Transverse colon (tissue), 4 donors: ENCODE data around the gene RPL26. TPM values are rescaled to one million over a fixed set of nuclear protein-coding genes. Genes with fewer than 3 reads are reported as not detected.

Source experiments
- DNase-seq: peaks from one replicate; pipeline ENCODE4 v3.0.0-alpha.2; 2019
- H3K27ac ChIP-seq, 4 donors: fragments of 200-600 bp; sonication (generic); 2 replicates each; pipeline ENCODE4 v1.5.1; 2016 to 2018; ENCODE audit warnings: inconsistent platforms in 4 of 4
- H3K27me3 ChIP-seq: fragments of 200-600 bp; sonication (generic); 2 replicates; pipeline ENCODE4 v1.5.1; 2017; ENCODE audit warnings: inconsistent platforms
- H3K36me3 ChIP-seq, 4 donors: fragments of 200-600 bp; sonication (generic); 2 replicates each; pipeline ENCODE4 v1.5.1; 2017 to 2019; ENCODE audit warnings: inconsistent platforms in 4 of 4
- H3K4me1 ChIP-seq, 4 donors: fragments of 200-600 bp; sonication (generic); 2 replicates each; pipeline ENCODE4 v1.5.1; 2017 to 2020; ENCODE audit warnings: inconsistent platforms in 4 of 4
- H3K4me3 ChIP-seq, 4 donors: fragments of 200-600 bp; sonication (generic); 1 replicate in 1 of 4; 2 replicates in 3 of 4; pipeline versions ENCODE4 v1.5.1 to v1.6.1; 2017 to 2019; ENCODE audit warnings: inconsistent platforms in 4 of 4
- H3K9me3 ChIP-seq, 2 donors: fragments of 200-600 bp; sonication (generic); 2 replicates each; pipeline ENCODE4 v1.5.1; 2017 to 2019; ENCODE audit warnings: inconsistent platforms in 2 of 2
- EP300 ChIP-seq: sonication (generic); formaldehyde crosslinking; IDR thresholded peaks from one replicate; pipeline ENCODE4 v1.6.1; 2017; ENCODE audit warnings: antibody characterized with exemption, low read depth
- POLR2A ChIP-seq: fragments of 450-650 bp; IDR thresholded peaks from one replicate; pipeline ENCODE4 v1.6.1; 2016; ENCODE audit warnings: antibody characterized with exemption, mild to moderate bottlenecking, moderate library complexity
- POLR2AphosphoS5 ChIP-seq, 3 donors: sonication (generic); formaldehyde crosslinking; IDR thresholded peaks; one replicate each; pipeline ENCODE4 v1.6.1; 2016; ENCODE audit warnings: antibody characterized with exemption in 3 of 3
- WGBS, 2 donors: methylation state at CpG; one replicate each; pipeline ENCODE4 v1.1.5; 2018; ENCODE audit warnings: low coverage in 1 of 2; 5-methylcytosine and 5-hydroxymethylcytosine counted together
- in situ Hi-C, 4 donors: fragments of 200-750 bp; cut with MboI; loops; one replicate each; pipeline versions ENCODE4 v1.15.0 to v1.15.1; 2017; ENCODE audit warnings: low sequenced_read_pairs in 3 of 4, low pct_ligation_motif_present in 1 of 4, low pct_unique_long_range_greater_than_20kb in 1 of 4
- intact Hi-C: fragments of 100-400 bp; cut with DNase I; formaldehyde crosslinking; loops from one replicate; pipeline ENCODE4 v1.15.1; 2023; ENCODE audit warnings: low total_unique reads
- total RNA-seq, 4 donors: library from RNA; depleted of rRNA; stranded (reverse); fragments of >200 nt; gene quantifications; one replicate each; pipeline ENCODE4 v1.1.0, GENCODE V29; 2016
- TF ChIP-seq, protein P1 (sequence below), 5 experiments: fragments of 200-600 bp in 3 of 5; fragments of 450-650 bp in 2 of 5; sonication (generic) in 3 of 5; IDR thresholded peaks; 1 replicate in 2 of 5; 2 replicates in 3 of 5; pipeline ENCODE4 v1.5.1; 2016 to 2017; ENCODE audit warnings: antibody characterized with exemption in 5 of 5, inconsistent platforms in 3 of 5, mild to moderate bottlenecking in 2 of 5, moderate library complexity in 1 of 5

Gene RPL26
- total RNA-seq, 4 donors from 2014 or later, result 714 to 2,921 (median 2,064) TPM

GRCh38 chr17:8417806-8418205, 34.8 kb upstream of the RPL26 start:
- intact Hi-C loops, result no loop called here
- 81 to 82% methylated on average over 4 of the region's 4 CpGs for WGBS, 2 donors
- H3K27me3 ChIP-seq, result peaks cover 14% of the 10 kb centered on the region
- no peak for TF ChIP-seq POLR2AphosphoS5 (IDR thresholded peaks at IDR 0.05)
- TF ChIP-seq POLR2A, result no peak
- TF ChIP-seq EP300, result no peak
- TF ChIP-seq, protein P1, sequence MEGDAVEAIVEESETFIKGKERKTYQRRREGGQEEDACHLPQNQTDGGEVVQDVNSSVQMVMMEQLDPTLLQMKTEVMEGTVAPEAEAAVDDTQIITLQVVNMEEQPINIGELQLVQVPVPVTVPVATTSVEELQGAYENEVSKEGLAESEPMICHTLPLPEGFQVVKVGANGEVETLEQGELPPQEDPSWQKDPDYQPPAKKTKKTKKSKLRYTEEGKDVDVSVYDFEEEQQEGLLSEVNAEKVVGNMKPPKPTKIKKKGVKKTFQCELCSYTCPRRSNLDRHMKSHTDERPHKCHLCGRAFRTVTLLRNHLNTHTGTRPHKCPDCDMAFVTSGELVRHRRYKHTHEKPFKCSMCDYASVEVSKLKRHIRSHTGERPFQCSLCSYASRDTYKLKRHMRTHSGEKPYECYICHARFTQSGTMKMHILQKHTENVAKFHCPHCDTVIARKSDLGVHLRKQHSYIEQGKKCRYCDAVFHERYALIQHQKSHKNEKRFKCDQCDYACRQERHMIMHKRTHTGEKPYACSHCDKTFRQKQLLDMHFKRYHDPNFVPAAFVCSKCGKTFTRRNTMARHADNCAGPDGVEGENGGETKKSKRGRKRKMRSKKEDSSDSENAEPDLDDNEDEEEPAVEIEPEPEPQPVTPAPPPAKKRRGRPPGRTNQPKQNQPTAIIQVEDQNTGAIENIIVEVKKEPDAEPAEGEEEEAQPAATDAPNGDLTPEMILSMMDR (IDR thresholded peaks at IDR 0.05), result no peak
- in situ Hi-C loops, result loop anchor here in 3 of 4 donors (10.0 to 25.0 kb wide), 2 partner anchors 319 to 327 kb away; partner anchors contain the start of gene CCDC42 (in 3 of the 3)
- no peaks in the 10 kb centered on the region for H3K36me3 ChIP-seq
- H3K4me1 ChIP-seq, result peaks cover 5 to 18% (median 8%) of the 10 kb centered on the region in 4 donors
- H3K9me3 ChIP-seq, result no peaks in the 10 kb centered on the region
- H3K4me3 ChIP-seq, result no peak overlapping the region
- DNase-seq, result no peak
- H3K27ac ChIP-seq, result no peak overlapping the region

DNA sequence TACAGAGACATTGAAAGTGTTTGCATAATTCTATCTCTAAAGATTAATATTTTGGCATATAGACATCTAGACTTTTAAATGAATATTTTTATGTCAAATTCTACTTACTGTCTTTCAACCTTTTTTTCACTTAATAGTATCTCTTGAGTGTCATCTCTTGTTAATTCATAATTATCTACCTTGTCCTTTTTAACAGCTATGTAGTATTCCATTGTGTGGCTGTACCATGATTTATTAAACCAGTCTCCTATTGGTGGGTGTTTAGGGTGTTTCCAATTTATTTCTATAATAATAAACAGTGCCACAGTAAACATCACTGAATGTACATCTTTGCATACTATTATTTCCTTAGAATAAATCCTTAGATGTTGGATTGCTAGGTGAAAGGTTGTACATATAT, 30.9 kb upstream of the RPL26 start:
- H3K36me3 ChIP-seq, result no peaks in the 10 kb centered on the region
- intact Hi-C loops (no loop called here), in situ Hi-C loops (loop anchor here (5.0 to 25.0 kb wide), 3 partner anchors 323 to 331 kb away; partner anchors contain the start of gene CCDC42 (in 4 of the 4))
- no peak for DNase-seq
- H3K27me3 ChIP-seq, result peaks cover 14% of the 10 kb centered on the region
- H3K27ac ChIP-seq, result no peak overlapping the region
- peaks cover 0 to 7% (median 0%) of the 10 kb centered on the region in 4 donors for H3K4me1 ChIP-seq
- H3K9me3 ChIP-seq, result no peaks in the 10 kb centered on the region
- no peak for TF ChIP-seq EP300
- no peak for TF ChIP-seq POLR2AphosphoS5 (IDR thresholded peaks at IDR 0.05)
- TF ChIP-seq, protein P1 (IDR thresholded peaks at IDR 0.05), result no peak
- TF ChIP-seq POLR2A, result no peak
- H3K4me3 ChIP-seq, result no peak overlapping the region

GRCh38 chr17:8413328-8413727, 30.3 kb upstream of the RPL26 start:
- peaks cover 0 to 7% (median 0%) of the 10 kb centered on the region in 4 donors for H3K4me1 ChIP-seq
- intact Hi-C loops, result no loop called here

GRCh38 chr17:8412089-8412488, 29.1 kb upstream of the RPL26 start:
- H3K4me1 ChIP-seq, result peaks cover 0 to 7% (median 2%) of the 10 kb centered on the region in 4 donors
- H3K36me3 ChIP-seq, result no peaks in the 10 kb centered on the region
- no peaks in the 10 kb centered on the region for H3K9me3 ChIP-seq
- TF ChIP-seq POLR2AphosphoS5 (IDR thresholded peaks at IDR 0.05) (no peak), POLR2A (no peak), EP300 (no peak)
- TF ChIP-seq, protein P1 (IDR thresholded peaks at IDR 0.05), result no peak
- peaks cover 10% of the 10 kb centered on the region for H3K27me3 ChIP-seq
- in situ Hi-C loops, result loop anchor here (5.0 to 25.0 kb wide), 3 partner anchors 325 to 333 kb away; partner anchors contain the start of gene CCDC42 (in 4 of the 4)
- H3K4me3 ChIP-seq, result no peak overlapping the region
- no peak for DNase-seq
- intact Hi-C loops, result no loop called here
- no peak overlapping the region for H3K27ac ChIP-seq
- 56 to 79% methylated on average over 4 to 5 of the region's 5 CpGs for WGBS, 2 donors

More at GRCh38 chr17:8413328-8413727, 30.3 kb upstream of the RPL26 start:
- TF ChIP-seq POLR2A, result no peak
- no peak for TF ChIP-seq POLR2AphosphoS5 (IDR thresholded peaks at IDR 0.05)
- TF ChIP-seq EP300, result no peak
- TF ChIP-seq, protein P1 (IDR thresholded peaks at IDR 0.05), result no peak
- peaks cover 14% of the 10 kb centered on the region for H3K27me3 ChIP-seq
- H3K4me3 ChIP-seq, result no peak overlapping the region
- in situ Hi-C loops, result loop anchor here (5.0 to 25.0 kb wide), 3 partner anchors 324 to 331 kb away; partner anchors contain the start of gene CCDC42 (in 4 of the 4)
- no peaks in the 10 kb centered on the region for H3K9me3 ChIP-seq
- 72 to 80% methylated on average over 1 to 4 of the region's 4 CpGs for WGBS, 2 donors
- H3K36me3 ChIP-seq, result no peaks in the 10 kb centered on the region
- DNase-seq, result no peak
- no peak overlapping the region for H3K27ac ChIP-seq
